ENCODE data around the gene HLA-DQB1. TPM values are rescaled to one million over a fixed set of nuclear protein-coding genes. Genes with fewer than 3 reads are reported as not detected.
"Not testable (repeated sequence)": the region's sequence is repeated elsewhere in the genome, so short reads cannot be mapped to it uniquely, and the experiment has no call there.

Gene HLA-DQB1
- total RNA-seq, 4 donors from 2014 or later: 0.14 to 1.9 (median 1.1) TPM; not detected in 1

- in situ Hi-C loops (cut with MboI; ENCODE audit: low pct_ligation_motif_present in 1 of 4, low pct_unique_long_range_greater_than_20kb in 1 of 4, low sequenced_read_pairs in 3 of 4): loop anchor here in 3 of 4 donors (5.0 kb wide), 1 partner anchor 100 kb away; the partner anchor contains the start of gene HLA-DQB2 (in 3 of the 3)
- Histone ChIP-seq H3K27ac (no peak overlapping the region), H3K9me3 (no peaks in the 10 kb centered on the region), H3K4me1 (no peaks in the 10 kb centered on the region), H3K27me3 (no peaks in the 10 kb centered on the region), H3K4me3 (no peak overlapping the region), H3K36me3 (no peaks in the 10 kb centered on the region)
- intact Hi-C loops (cut with DNase I; ENCODE audit: low total_unique reads): no loop called here
- TF ChIP-seq POLR2AphosphoS5 (IDR thresholded peaks at IDR 0.05) (no peak), CTCF (IDR thresholded peaks at IDR 0.05) (no peak), POLR2A (IDR thresholded peaks at IDR 0.05) (no peak), EP300 (IDR thresholded peaks at IDR 0.05; ENCODE audit: low read depth) (no peak)
- whole genome bisulfite sequencing, 2 donors (ENCODE audit: low coverage in 1 of 2): 0% methylated on average over 1 of the region's 7 CpGs; no CpG with 5 or more reads in 1 of the 2 donors
- no peak for DNase-seq
Observed at GRCh38 chr6:32662099-32662498, 4.4 kb downstream of the HLA-DQB1 start.

- intact Hi-C loops (cut with DNase I; ENCODE audit: low total_unique reads) (no loop called here), in situ Hi-C loops (cut with MboI; ENCODE audit: low pct_ligation_motif_present in 1 of 4, low pct_unique_long_range_greater_than_20kb in 1 of 4, low sequenced_read_pairs in 3 of 4) (loop anchor here in 3 of 4 donors (5.0 kb wide), 1 partner anchor 102 kb away; the partner anchor contains the start of gene HLA-DQB2 (in 3 of the 3))
- Histone ChIP-seq H3K36me3 (no peaks in the 10 kb centered on the region), H3K9me3 (no peaks in the 10 kb centered on the region), H3K4me3 (no peak overlapping the region), H3K27ac (no peak overlapping the region), H3K27me3 (no peaks in the 10 kb centered on the region), H3K4me1 (no peaks in the 10 kb centered on the region)
- TF ChIP-seq POLR2AphosphoS5 (IDR thresholded peaks at IDR 0.05) (no peak), POLR2A (IDR thresholded peaks at IDR 0.05) (no peak), EP300 (IDR thresholded peaks at IDR 0.05; ENCODE audit: low read depth) (no peak), CTCF (IDR thresholded peaks at IDR 0.05) (no peak)
- DNase-seq: no peak
- WGBS, 2 donors (ENCODE audit: low coverage in 1 of 2): 32% methylated on average over 4 of the region's 4 CpGs; no CpG with 5 or more reads in 1 of the 2 donors
Observed at GRCh38 chr6:32659856-32660595, 6.4 kb downstream of the HLA-DQB1 start.

GRCh38 chr6:32658268-32658897 lies 8.1 kb downstream of the HLA-DQB1 start:
- no peak overlapping the region for H3K27ac ChIP-seq
- no peaks in the 10 kb centered on the region for H3K27me3 ChIP-seq
- H3K9me3 ChIP-seq: no peaks in the 10 kb centered on the region
- H3K36me3 ChIP-seq: no peaks in the 10 kb centered on the region
- no peaks in the 10 kb centered on the region for H3K4me1 ChIP-seq
- 71 to 80% methylated on average over 2 to 6 of the region's 6 CpGs for WGBS, 2 donors (ENCODE audit: low coverage in 1 of 2)
- no peak overlapping the region for H3K4me3 ChIP-seq
- intact Hi-C loops (cut with DNase I; ENCODE audit: low total_unique reads) (no loop called here), in situ Hi-C loops (cut with MboI; ENCODE audit: low pct_ligation_motif_present in 1 of 4, low pct_unique_long_range_greater_than_20kb in 1 of 4, low sequenced_read_pairs in 3 of 4) (no loop called here)
- TF ChIP-seq CTCF (IDR thresholded peaks at IDR 0.05) (no peak), POLR2A (IDR thresholded peaks at IDR 0.05) (no peak), POLR2AphosphoS5 (IDR thresholded peaks at IDR 0.05) (no peak), EP300 (IDR thresholded peaks at IDR 0.05; ENCODE audit: low read depth) (no peak)
- DNase-seq: no peak

- H3K4me1 ChIP-seq; in situ Hi-C loops (cut with MboI; ENCODE audit: low pct_ligation_motif_present in 1 of 4, low pct_unique_long_range_greater_than_20kb in 1 of 4, low sequenced_read_pairs in 3 of 4); H3K9me3 ChIP-seq; H3K4me3 ChIP-seq; H3K36me3 ChIP-seq; intact Hi-C loops (cut with DNase I; ENCODE audit: low total_unique reads); H3K27me3 ChIP-seq; H3K27ac ChIP-seq; DNase-seq: not testable (repeated sequence)
Observed at GRCh38 chr6:32657819-32658218, 8.6 kb downstream of the HLA-DQB1 start.

- in situ Hi-C loops (cut with MboI; ENCODE audit: low pct_ligation_motif_present in 1 of 4, low pct_unique_long_range_greater_than_20kb in 1 of 4, low sequenced_read_pairs in 3 of 4); DNase-seq; H3K9me3 ChIP-seq; H3K4me3 ChIP-seq; H3K27ac ChIP-seq; H3K4me1 ChIP-seq; intact Hi-C loops (cut with DNase I; ENCODE audit: low total_unique reads); H3K27me3 ChIP-seq; H3K36me3 ChIP-seq: not testable (repeated sequence)
- no CpG with 5 or more reads among the region's 6 CpGs for WGBS, 2 donors (ENCODE audit: low coverage in 1 of 2)
Observed at GRCh38 chr6:32657329-32657728, 9.1 kb downstream of the HLA-DQB1 start.
